ENCODE results near the gene NOS1AP.

- TF ChIP-seq CTCF (IDR thresholded peaks at IDR 0.05) (no peak), POLR2A (IDR thresholded peaks at IDR 0.05) (no peak), EP300 (IDR thresholded peaks at IDR 0.05) (no peak), POLR2AphosphoS5 (IDR thresholded peaks at IDR 0.05) (no peak)
Observed at GRCh38 chr1:162081316-162081715, 11.8 kb downstream of the NOS1AP start.

Data from stomach (tissue), 4 donors.